HUES64 (cell line): Measurements from ENCODE around the gene EPB41L2.
A peak's percentile ranks its signal among the peaks of the same experiment; 100 is the strongest.

Experiments used
- H3K27ac ChIP-seq: 2 replicates; pipeline ENCODE4 v1.7.0; 2013; ENCODE audit warnings: low read depth, low read length, inconsistent platforms
- H3K27me3 ChIP-seq: 2 replicates; pipeline ENCODE4 v1.6.1; 2013; ENCODE audit warnings: mild to moderate bottlenecking, low read length; ENCODE audit not compliant: insufficient read depth
- H3K36me3 ChIP-seq: 2 replicates; pipeline ENCODE4 v1.6.1; 2013; ENCODE audit warnings: mild to moderate bottlenecking, low read length; ENCODE audit not compliant: insufficient read depth
- H3K4me1 ChIP-seq: 2 replicates; pipeline ENCODE4 v1.6.1; 2013; ENCODE audit warnings: mild to moderate bottlenecking, low read length, moderate library complexity; ENCODE audit not compliant: insufficient read depth
- H3K4me3 ChIP-seq: 2 replicates; pipeline ENCODE4 v1.5.1; 2013; ENCODE audit warnings: mild to moderate bottlenecking, low read length, moderate library complexity
- H3K9ac ChIP-seq: 2 replicates; pipeline ENCODE4 v1.6.1; 2013; ENCODE audit warnings: mild to moderate bottlenecking, low read depth, low read length
- H3K9me3 ChIP-seq: 2 replicates; pipeline ENCODE4 v1.6.1; 2013; ENCODE audit warnings: low read depth, low read length; ENCODE audit not compliant: insufficient read depth
- WGBS: fragments of 150-250, 120-280 bp; methylation state at CpG from one replicate; pipeline ENCODE4 v1.1.7; 2013; ENCODE audit warnings: missing lambda C conversion rate; 5-methylcytosine and 5-hydroxymethylcytosine counted together

The EPB41L2 gene

DNA sequence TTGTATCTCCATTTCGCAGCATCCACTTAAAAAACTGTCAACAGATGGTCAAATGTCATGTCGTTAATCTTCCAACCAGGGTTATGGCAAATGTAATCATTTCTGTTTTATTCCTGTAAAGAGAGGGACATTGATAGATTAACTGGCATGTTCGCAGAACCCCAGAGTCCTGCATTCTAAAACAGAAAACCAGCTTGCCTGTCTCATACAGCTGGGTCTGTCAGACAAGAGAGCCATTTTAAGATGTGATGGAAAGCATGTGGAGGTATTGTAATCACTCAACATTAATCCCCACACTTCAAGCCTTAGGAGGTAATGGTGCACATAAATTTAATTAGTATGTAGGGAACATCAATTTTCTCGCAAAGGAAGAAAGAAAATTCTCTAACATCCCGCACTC lies 231.4 kb downstream of the EPB41L2 start:
- no peak overlapping the region for H3K4me3 ChIP-seq
- no peaks in the 10 kb centered on the region for H3K36me3 ChIP-seq

GRCh38 chr6:130829333-130829910 lies 233.6 kb downstream of the EPB41L2 start:
- H3K27me3 ChIP-seq, result no peaks in the 10 kb centered on the region
- no peaks in the 10 kb centered on the region for H3K4me1 ChIP-seq
- H3K27ac ChIP-seq, result no peak overlapping the region
- H3K9ac ChIP-seq, result no peak overlapping the region
- no peak overlapping the region for H3K4me3 ChIP-seq
- H3K36me3 ChIP-seq, result no peaks in the 10 kb centered on the region
- 94% methylated on average over 4 of the region's 4 CpGs for WGBS
- H3K9me3 ChIP-seq, result no peaks in the 10 kb centered on the region

More for the DNA sequence above, 231.4 kb downstream of the EPB41L2 start:
- H3K27me3 ChIP-seq, result no peaks in the 10 kb centered on the region
- no peak overlapping the region for H3K9ac ChIP-seq
- no peaks in the 10 kb centered on the region for H3K4me1 ChIP-seq
- WGBS, result 92% methylated on average over 5 of the region's 5 CpGs
- no peaks in the 10 kb centered on the region for H3K9me3 ChIP-seq
- H3K27ac ChIP-seq, result no peak overlapping the region

DNA sequence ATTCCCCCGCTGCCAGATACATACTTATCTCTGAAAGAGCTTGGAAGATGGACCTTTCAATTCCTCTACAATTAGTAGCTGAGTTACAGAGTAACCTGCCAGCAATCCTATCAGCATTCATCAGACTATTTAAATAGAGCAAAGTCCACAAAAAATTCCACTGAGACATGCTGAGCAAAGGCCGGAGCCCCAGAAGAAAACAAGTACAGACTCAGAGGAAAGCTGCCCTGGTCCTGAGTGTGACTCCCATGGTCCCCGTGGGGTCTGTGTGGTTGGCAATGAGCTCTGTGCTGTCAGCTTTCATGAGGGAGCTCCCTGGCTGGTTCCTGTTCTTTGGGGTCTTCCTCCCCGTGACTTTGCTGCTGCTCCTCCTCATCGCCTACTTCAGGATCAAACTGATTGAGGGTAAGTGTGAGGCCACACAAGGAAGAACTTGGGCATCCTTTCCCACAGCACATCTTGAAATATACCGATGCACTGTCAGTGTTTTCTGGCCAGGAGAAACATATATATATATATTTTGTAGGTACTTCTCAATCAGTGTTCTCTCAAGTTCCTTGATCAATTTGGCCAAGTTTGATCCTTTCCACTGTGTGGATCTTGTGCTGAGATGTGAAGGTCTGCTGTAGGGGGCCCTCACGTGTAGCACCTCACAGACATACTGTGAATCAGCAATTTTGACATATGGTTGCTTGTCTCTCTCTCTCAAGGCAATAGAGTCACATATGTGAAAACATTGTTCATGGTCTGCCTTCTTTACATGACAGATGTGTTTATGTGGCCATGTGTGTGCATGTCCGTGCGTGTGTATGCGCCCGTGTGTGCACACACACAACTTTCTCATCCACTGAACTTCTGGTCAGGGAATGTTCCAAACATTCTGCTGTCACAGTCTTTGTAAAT lies 235.5 kb downstream of the EPB41L2 start, which contains the start of gene SMLR1:
SMLR1 (plus strand) TSS at position 160 of the 903 bp plus-strand sequence; CDS start at position 168, 8 bp downstream.
- 85% methylated on average over 10 of the region's 11 CpGs for WGBS
- no peak within 1 kb of the TSS for H3K9ac ChIP-seq
- peak within 1 kb of the TSS; percentile 50; the same call in 1 of the 2 replicates for H3K27ac ChIP-seq
- H3K27me3 ChIP-seq, result no peaks in the 10 kb centered on the region
- no peaks in the 10 kb centered on the region for H3K9me3 ChIP-seq
- no peak within 1 kb of the TSS for H3K4me3 ChIP-seq
- no peaks in the 10 kb centered on the region for H3K4me1 ChIP-seq
- no peaks in the 10 kb centered on the region for H3K36me3 ChIP-seq

DNA sequence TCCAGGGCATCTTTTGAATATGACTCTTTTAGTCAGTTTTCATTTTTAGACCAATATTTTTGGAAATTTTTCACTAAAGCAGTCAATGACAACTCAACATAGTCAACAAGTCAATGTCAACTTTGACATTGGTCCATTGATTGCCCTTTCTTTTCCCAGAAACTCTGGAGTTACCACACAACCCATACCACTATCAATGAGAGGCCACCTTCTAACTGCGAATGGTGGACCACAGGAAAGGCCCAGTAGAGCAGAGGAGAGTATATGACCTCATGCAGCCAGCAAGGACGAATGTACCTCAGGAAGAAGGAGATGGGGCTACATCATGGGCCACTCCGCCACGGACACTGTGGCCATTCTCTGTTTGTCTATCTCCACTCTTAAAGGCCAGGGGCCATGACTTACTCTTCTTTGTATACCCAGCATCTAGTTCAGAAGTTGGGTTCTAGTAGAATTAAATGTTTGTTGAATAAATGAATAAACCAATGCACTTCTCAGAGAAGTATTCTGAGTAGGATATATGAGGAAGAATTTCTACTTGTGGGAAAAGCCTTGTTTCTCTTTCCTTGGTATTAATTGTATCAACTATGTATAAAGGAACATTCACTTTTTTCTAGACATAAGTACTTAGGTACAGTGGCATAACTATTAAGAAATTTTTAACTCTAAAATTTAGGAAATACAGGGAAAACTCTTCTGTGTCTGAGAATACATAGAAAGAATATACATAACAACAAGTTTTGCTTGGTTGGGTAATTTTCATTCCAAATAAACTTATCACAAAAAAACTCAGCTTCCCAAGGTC lies 236.4 kb downstream of the EPB41L2 start:
- Histone ChIP-seq H3K4me1 (no peaks in the 10 kb centered on the region), H3K27ac (peak overlapping the region; percentile 50; the same call in 1 of the 2 replicates), H3K4me3 (no peak overlapping the region)

DNA sequence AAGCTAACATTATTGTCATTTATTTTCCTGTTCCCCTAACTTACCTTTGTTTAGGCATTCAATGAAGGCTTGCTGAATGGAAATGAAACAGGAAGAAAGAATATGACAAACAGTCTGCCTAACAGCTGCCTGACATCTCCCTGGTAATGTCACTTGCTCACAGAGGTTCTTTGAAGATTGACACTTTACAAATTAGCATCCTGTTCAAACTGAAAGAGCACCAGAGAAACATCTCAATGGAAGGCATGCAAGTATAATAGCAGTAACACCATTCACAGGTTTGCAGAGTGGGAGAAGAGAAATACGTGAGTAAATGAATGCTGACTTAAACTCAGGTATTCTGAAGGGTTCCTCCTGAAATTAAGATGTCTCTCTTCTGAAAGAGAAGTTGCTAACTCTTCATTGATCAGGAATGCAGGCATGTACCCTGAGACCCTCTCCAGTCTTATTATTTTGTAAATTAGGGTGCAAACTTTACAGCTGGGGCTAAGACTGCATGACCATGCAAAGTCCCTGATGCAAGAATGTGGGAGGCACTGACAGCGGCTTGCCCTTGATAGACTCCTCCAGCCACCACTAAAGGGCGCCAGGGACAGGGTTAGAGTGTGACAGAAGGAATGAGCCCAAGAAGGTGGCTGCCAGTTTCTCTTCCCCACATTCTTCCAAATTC lies 237.1 kb downstream of the EPB41L2 start:
- Histone ChIP-seq H3K27ac (peak overlapping the region; percentile 50; the same call in 1 of the 2 replicates), H3K36me3 (no peaks in the 10 kb centered on the region), H3K4me3 (no peak overlapping the region), H3K9ac (no peak overlapping the region), H3K9me3 (no peaks in the 10 kb centered on the region), H3K27me3 (no peaks in the 10 kb centered on the region), H3K4me1 (no peaks in the 10 kb centered on the region)
- 42% methylated on average over 3 of the region's 3 CpGs for whole genome bisulfite sequencing

More for the DNA sequence above, 236.4 kb downstream of the EPB41L2 start:
- no peaks in the 10 kb centered on the region for H3K27me3 ChIP-seq
- WGBS, result 93% methylated on average over 4 of the region's 4 CpGs
- H3K9ac ChIP-seq, result no peak overlapping the region
- H3K36me3 ChIP-seq, result no peaks in the 10 kb centered on the region
- H3K9me3 ChIP-seq, result no peaks in the 10 kb centered on the region

GRCh38 chr6:130824978-130825694 lies 237.9 kb downstream of the EPB41L2 start:
- 91% methylated on average over 5 of the region's 5 CpGs for WGBS
- Histone ChIP-seq H3K9me3 (no peaks in the 10 kb centered on the region), H3K27me3 (no peaks in the 10 kb centered on the region), H3K27ac (no peak overlapping the region; the same call in 1 of the 2 replicates), H3K4me1 (no peaks in the 10 kb centered on the region), H3K4me3 (no peak overlapping the region), H3K36me3 (no peaks in the 10 kb centered on the region), H3K9ac (no peak overlapping the region)

- Histone ChIP-seq H3K4me3 (no peak overlapping the region), H3K4me1 (no peaks in the 10 kb centered on the region), H3K27me3 (no peaks in the 10 kb centered on the region), H3K9ac (no peak overlapping the region), H3K27ac (no peak overlapping the region), H3K9me3 (no peaks in the 10 kb centered on the region), H3K36me3 (no peaks in the 10 kb centered on the region)
- 100% methylated on average over 1 of the region's 1 CpG for WGBS
These were observed 240.3 kb downstream of the EPB41L2 start for GRCh38 chr6:130822736-130823135.

- WGBS, result 93% methylated on average over 5 of the region's 5 CpGs
- no peak overlapping the region for H3K4me3 ChIP-seq
- no peaks in the 10 kb centered on the region for H3K4me1 ChIP-seq
- H3K9ac ChIP-seq, result no peak overlapping the region
- no peaks in the 10 kb centered on the region for H3K27me3 ChIP-seq
- H3K27ac ChIP-seq, result no peak overlapping the region
- no peaks in the 10 kb centered on the region for H3K36me3 ChIP-seq
- no peaks in the 10 kb centered on the region for H3K9me3 ChIP-seq
These were observed 247.6 kb downstream of the EPB41L2 start for GRCh38 chr6:130815200-130816071.

- H3K9ac ChIP-seq, result no peak overlapping the region
- no peaks in the 10 kb centered on the region for H3K9me3 ChIP-seq
- WGBS, result over 99% methylated on average over 3 of the region's 3 CpGs
- no peaks in the 10 kb centered on the region for H3K27me3 ChIP-seq
- no peaks in the 10 kb centered on the region for H3K36me3 ChIP-seq
- H3K4me3 ChIP-seq, result no peak overlapping the region
- H3K27ac ChIP-seq, result no peak overlapping the region
- H3K4me1 ChIP-seq, result no peaks in the 10 kb centered on the region
These were observed 248.5 kb downstream of the EPB41L2 start for GRCh38 chr6:130814506-130814905.
